PC-9 (cell line): ENCODE results near the gene ATF6. TPM values are rescaled to one million over a fixed set of nuclear protein-coding genes. Genes with fewer than 3 reads are reported as not detected.
A peak's percentile ranks its signal among the peaks of the same experiment; 100 is the strongest.

ENCODE experiments used
- BruUV-seq: library from RNA; stranded (reverse); fragments of 400-500 nt; replicated peaks from 2 replicates; lab custom pipeline; 2021; lab: Mats Ljungman, UMichigan
- CTCF ChIA-PET: fragments of 300-600 bp; sonication (Branson Sonifier 250); formaldehyde crosslinking; loops from one replicate; lab custom pipeline; 2022; ENCODE audit warnings: antibody characterized with exemption; lab: Charles Lee
- POLR2A ChIA-PET: fragments of 300-600 bp; sonication (Branson Sonifier 250); formaldehyde crosslinking; loops from one replicate; lab custom pipeline; 2022; ENCODE audit warnings: antibody characterized with exemption; ENCODE audit not compliant: unreplicated experiment; lab: Charles Lee
- DNase-seq, 2 experiments: peaks; one replicate each; pipeline versions ENCODE4 v3.0.0 to v3.0.0-alpha.2; 2015 to 2022; ENCODE audit warnings: mixed read lengths in 1 of 2
- H2AFZ ChIP-seq: fragments of 200-600 bp; sonication (generic); 2 replicates; pipeline ENCODE4 v1.8.1; 2017; ENCODE audit warnings: antibody characterized with exemption
- H3F3A ChIP-seq: fragments of 200-600 bp; sonication (generic); 2 replicates; pipeline ENCODE4 v1.8.1; 2017; ENCODE audit warnings: antibody characterized with exemption, mild to moderate bottlenecking, low read depth; ENCODE audit not compliant: insufficient read depth
- H3K27ac ChIP-seq: fragments of 200-600 bp; sonication (generic); 2 replicates; pipeline ENCODE4 v1.6.1; 2016; ENCODE audit warnings: mixed run types
- H3K27me3 ChIP-seq: fragments of 200-600 bp; sonication (generic); 2 replicates; pipeline ENCODE4 v1.6.1; 2016; ENCODE audit warnings: low read depth, mixed run types; ENCODE audit not compliant: insufficient read depth
- H3K36me3 ChIP-seq: fragments of 200-600 bp; sonication (generic); 2 replicates; pipeline ENCODE4 v1.6.1; 2016; ENCODE audit warnings: low read depth, mixed run types
- H3K4me1 ChIP-seq: fragments of 200-600 bp; sonication (generic); replicated peaks from 2 replicates; pipeline ENCODE4 v1.6.1; 2016; ENCODE audit warnings: mixed run types; ENCODE audit not compliant: insufficient read depth
- H3K4me2 ChIP-seq: fragments of 200-600 bp; sonication (generic); 2 replicates; pipeline ENCODE4 v1.6.1; 2017; ENCODE audit warnings: mixed run types
- H3K4me3 ChIP-seq: fragments of 200-600 bp; sonication (generic); 2 replicates; pipeline ENCODE4 v1.6.1; 2016; ENCODE audit warnings: mixed run types
- H3K79me2 ChIP-seq: fragments of 200-600 bp; sonication (generic); 2 replicates; pipeline ENCODE4 v1.6.1; 2017; ENCODE audit warnings: low read depth, mixed run types
- H3K9me2 ChIP-seq: fragments of 200-600 bp; sonication (generic); 2 replicates; pipeline ENCODE4 v1.8.1; 2017; ENCODE audit warnings: mild to moderate bottlenecking; ENCODE audit not compliant: insufficient read depth
- H3K9me3 ChIP-seq: fragments of 200-600 bp; sonication (generic); 2 replicates; pipeline ENCODE4 v1.8.1; 2016; ENCODE audit warnings: low read depth; ENCODE audit not compliant: insufficient read depth
- H4K20me1 ChIP-seq: fragments of 200-600 bp; sonication (generic); 2 replicates; pipeline ENCODE4 v1.8.1; 2017; ENCODE audit not compliant: insufficient read depth
- CTCF ChIP-seq: fragments of 200-600 bp; sonication (generic); conservative IDR thresholded peaks from 2 replicates; pipeline ENCODE4 v1.6.1; 2017; ENCODE audit warnings: mixed run types, antibody characterized with exemption, mild to moderate bottlenecking, moderate library complexity
- EZH2 ChIP-seq: fragments of 200-600 bp; sonication (generic); IDR thresholded peaks from 2 replicates; pipeline ENCODE4 v1.8.0; 2017; ENCODE audit warnings: antibody characterized with exemption, low read depth
- intact Hi-C: fragments of 100-400 bp; cut with micrococcal nuclease; formaldehyde crosslinking; loops from one replicate; pipeline ENCODE4 v1.10.0; 2022; ENCODE audit not compliant: unreplicated experiment
- total RNA-seq: library from RNA; stranded (reverse); gene quantifications from 2 replicates; pipeline ENCODE4 v1.2.3, GENCODE V29; 2021

Gene ATF6
- total RNA-seq, 1 experiment from 2014 or later, result 19.5 TPM

- Histone ChIP-seq H3K36me3 (no peaks in the 10 kb centered on the region), H3K27ac (no peak overlapping the region), H4K20me1 (no peaks in the 10 kb centered on the region), H3K4me2 (peak overlapping the region; percentile 65), H3K79me2 (no peaks in the 10 kb centered on the region), H3K4me1 (peaks cover 20% of the 10 kb centered on the region), H3K27me3 (no peaks in the 10 kb centered on the region; the same call in 1 of the 2 replicates), H2AFZ (0 out of 2 replicates have a peak overlapping the region, but pooled peaks have one; percentile 35), H3F3A (0 out of 2 replicates have a peak, but pooled peaks cover 3% of the 10 kb centered on the region), H3K4me3 (no peak overlapping the region), H3K9me3 (no peaks in the 10 kb centered on the region), H3K9me2 (no peaks in the 10 kb centered on the region)
- intact Hi-C loops, result no loop called here
- no TSS peak for BruUV-seq
- ChIA-PET CTCF (no interaction called here), POLR2A (interaction anchor here (0.6 kb wide), 1 partner anchor 86 kb away, joined by 14 read pairs; no protein-coding TSS in a partner anchor)
- DNase-seq, result peak; percentile 24 to 60
- TF ChIP-seq EZH2, result no peak
- TF ChIP-seq CTCF, result no peak
These were observed 237.7 kb downstream of the ATF6 start for GRCh38 chr1:162003830-162004215.

- Histone ChIP-seq H4K20me1 (no peaks in the 10 kb centered on the region), H2AFZ (no peak overlapping the region), H3K4me1 (peaks cover 14% of the 10 kb centered on the region), H3F3A (0 out of 2 replicates have a peak, but pooled peaks cover 3% of the 10 kb centered on the region), H3K4me2 (peak overlapping the region; percentile 65; the same call in 1 of the 2 replicates), H3K79me2 (no peaks in the 10 kb centered on the region), H3K27ac (no peak overlapping the region), H3K4me3 (no peak overlapping the region), H3K36me3 (no peaks in the 10 kb centered on the region), H3K9me2 (no peaks in the 10 kb centered on the region), H3K27me3 (no peaks in the 10 kb centered on the region; the same call in 1 of the 2 replicates), H3K9me3 (no peaks in the 10 kb centered on the region)
- intact Hi-C loops, result no loop called here
- ChIA-PET CTCF (no interaction called here), POLR2A (interaction anchor here (0.6 kb wide), 1 partner anchor 85 kb away, joined by 14 read pairs; no protein-coding TSS in a partner anchor)
- no peak for TF ChIP-seq EZH2
- no peak for TF ChIP-seq CTCF
- BruUV-seq, result no TSS peak
- DNase-seq, result no peak
These were observed 238.4 kb downstream of the ATF6 start for GRCh38 chr1:162004441-162004950.

GRCh38 chr1:162006081-162006480 is 240.0 kb downstream of the ATF6 start:
- Histone ChIP-seq H3K4me2 (no peak overlapping the region), H3K9me3 (no peaks in the 10 kb centered on the region), H3K4me1 (peaks cover 14% of the 10 kb centered on the region), H3K27me3 (no peaks in the 10 kb centered on the region; the same call in 1 of the 2 replicates), H3K4me3 (no peak overlapping the region), H3F3A (0 out of 2 replicates have a peak, but pooled peaks cover 3% of the 10 kb centered on the region), H3K9me2 (no peaks in the 10 kb centered on the region), H4K20me1 (no peaks in the 10 kb centered on the region), H3K27ac (no peak overlapping the region), H2AFZ (no peak overlapping the region), H3K79me2 (no peaks in the 10 kb centered on the region), H3K36me3 (no peaks in the 10 kb centered on the region)
- TF ChIP-seq CTCF (no peak), EZH2 (no peak)
- no TSS peak for BruUV-seq
- intact Hi-C loops, result no loop called here
- ChIA-PET POLR2A (no interaction called here), CTCF (no interaction called here)
- DNase-seq, result no peak
